Mesothelial cell of epicardium (in vitro differentiated cells): ENCODE data around the gene NCAM2. TPM values are rescaled to one million over a fixed set of nuclear protein-coding genes. Genes with fewer than 3 reads are reported as not detected.

Experiments used
- DNase-seq, 2 experiments: peaks; one replicate each; pipeline ENCODE4 v3.0.0; 2021; ENCODE audit warnings: low spot score in 2 of 2; ENCODE audit not compliant: unreplicated experiment in 2 of 2
- H3K27ac Mint-ChIP-seq: 2 replicates; pipeline ENCODE4 v1.8.0; 2021; ENCODE audit warnings: mixed read lengths
- H3K27me3 Mint-ChIP-seq: 2 replicates; pipeline ENCODE4 v1.8.0; 2021; ENCODE audit warnings: low read depth, mixed read lengths
- H3K36me3 Mint-ChIP-seq: 2 replicates; pipeline ENCODE4 v1.8.0; 2021; ENCODE audit warnings: mixed read lengths
- H3K4me1 Mint-ChIP-seq: 2 replicates; pipeline ENCODE4 v1.8.0; 2021; ENCODE audit warnings: mixed read lengths
- H3K4me3 Mint-ChIP-seq: 2 replicates; pipeline ENCODE4 v1.8.0; 2021; ENCODE audit warnings: mild to moderate bottlenecking, moderate library complexity, mixed read lengths
- H3K9me3 Mint-ChIP-seq: 2 replicates; pipeline ENCODE4 v1.8.0; 2021; ENCODE audit warnings: mixed read lengths
- CTCF ChIP-seq: fragments of 200-600 bp; sonication (generic); IDR thresholded peaks from one replicate; pipeline ENCODE4 v1.5.0; 2021; ENCODE audit warnings: antibody characterized with exemption; ENCODE audit not compliant: unreplicated experiment
- total RNA-seq: library from RNA; stranded (reverse); gene quantifications from 3 replicates; pipeline ENCODE4 v1.2.1, GENCODE V29; 2021

Gene NCAM2
- total RNA-seq, 1 donor from 2014 or later, result 34.0 TPM

GRCh38 chr21:21025742-21026141 lies 27.5 kb downstream of the NCAM2 start:
- peaks cover under 1% of the 10 kb centered on the region for H3K9me3 Mint-ChIP-seq
- no peak overlapping the region for H3K27ac Mint-ChIP-seq
- H3K4me1 Mint-ChIP-seq, result peaks cover 8% of the 10 kb centered on the region
- peaks cover 2% of the 10 kb centered on the region for H3K36me3 Mint-ChIP-seq
- DNase-seq, result no peak
- no peak for TF ChIP-seq CTCF
- no peak overlapping the region for H3K4me3 Mint-ChIP-seq
- no peaks in the 10 kb centered on the region for H3K27me3 Mint-ChIP-seq

GRCh38 chr21:21028275-21028820 lies 30.1 kb downstream of the NCAM2 start:
- Mint-ChIP-seq H3K9me3 (peaks cover 3% of the 10 kb centered on the region), H3K27ac (no peak overlapping the region), H3K4me1 (peaks cover 8% of the 10 kb centered on the region), H3K4me3 (no peak overlapping the region), H3K36me3 (peaks cover 2% of the 10 kb centered on the region), H3K27me3 (no peaks in the 10 kb centered on the region)
- no peak for TF ChIP-seq CTCF
- DNase-seq, result no peak

- Mint-ChIP-seq H3K27ac (peak overlapping the region; percentile 79), H3K27me3 (no peaks in the 10 kb centered on the region), H3K36me3 (peaks cover 4% of the 10 kb centered on the region), H3K4me3 (no peak overlapping the region), H3K9me3 (peaks cover 8% of the 10 kb centered on the region), H3K4me1 (peaks cover 8% of the 10 kb centered on the region)
- no peak for DNase-seq
- TF ChIP-seq CTCF, result no peak
Observed at GRCh38 chr21:21029164-21029563, 31.0 kb downstream of the NCAM2 start.

GRCh38 chr21:21030311-21030710 lies 32.1 kb downstream of the NCAM2 start:
- no peak overlapping the region for H3K27ac Mint-ChIP-seq
- peaks cover 16% of the 10 kb centered on the region for H3K4me1 Mint-ChIP-seq
- H3K36me3 Mint-ChIP-seq, result peaks cover 4% of the 10 kb centered on the region
- no peaks in the 10 kb centered on the region for H3K27me3 Mint-ChIP-seq
- no peak for DNase-seq
- H3K4me3 Mint-ChIP-seq, result no peak overlapping the region
- H3K9me3 Mint-ChIP-seq, result peaks cover 8% of the 10 kb centered on the region
- no peak for TF ChIP-seq CTCF

- peaks cover 9% of the 10 kb centered on the region for H3K9me3 Mint-ChIP-seq
- peaks cover 23% of the 10 kb centered on the region for H3K4me1 Mint-ChIP-seq
- no peak for TF ChIP-seq CTCF
- no peak overlapping the region for H3K4me3 Mint-ChIP-seq
- peaks cover 2% of the 10 kb centered on the region for H3K36me3 Mint-ChIP-seq
- no peak for DNase-seq
- H3K27ac Mint-ChIP-seq, result no peak overlapping the region
- no peaks in the 10 kb centered on the region for H3K27me3 Mint-ChIP-seq
Observed at GRCh38 chr21:21034036-21034435, 35.8 kb downstream of the NCAM2 start.

GRCh38 chr21:21039624-21040170 lies 41.5 kb downstream of the NCAM2 start:
- Mint-ChIP-seq H3K4me3 (no peak overlapping the region), H3K4me1 (peaks cover 23% of the 10 kb centered on the region), H3K9me3 (peaks cover 11% of the 10 kb centered on the region), H3K27me3 (no peaks in the 10 kb centered on the region), H3K27ac (no peak overlapping the region), H3K36me3 (peaks cover 7% of the 10 kb centered on the region)
- no peak for DNase-seq
- TF ChIP-seq CTCF, result no peak
